Thyroid gland (tissue), 4 donors: ENCODE measurements around the gene IQGAP2.

ENCODE experiments used
- CTCF ChIP-seq, 6 experiments: fragments of 200-600 bp in 3 of 6; fragments of 450-650 bp in 3 of 6; sonication (generic) in 3 of 6; IDR thresholded peaks; one replicate each; pipeline ENCODE4 v1.5.1; 2016 to 2019; ENCODE audit warnings: antibody characterized with exemption in 6 of 6, mild to moderate bottlenecking in 2 of 6, inconsistent platforms in 1 of 6, moderate library complexity in 1 of 6
- POLR2A ChIP-seq, 2 donors: fragments of 450-650 bp; IDR thresholded peaks; one replicate each; pipeline ENCODE4 v1.6.1; 2017; ENCODE audit warnings: antibody characterized with exemption in 2 of 2, mild to moderate bottlenecking in 2 of 2, moderate library complexity in 1 of 2

GRCh38 chr5:76571559-76571958 lies 168.5 kb downstream of the IQGAP2 start:
- TF ChIP-seq CTCF (IDR thresholded peaks at IDR 0.05) (no peak), POLR2A (IDR thresholded peaks at IDR 0.05) (no peak)
